HepG2 (cell line): ENCODE measurements around the gene MORN5. TPM values are rescaled to one million over a fixed set of nuclear protein-coding genes. Genes with fewer than 3 reads are reported as not detected.

ENCODE experiments used
- FIP1L1 ChIP-seq: fragments of 200-400 bp; formaldehyde crosslinking; IDR thresholded peaks from 2 replicates; pipeline ENCODE4 v1.6.1; 2018; ENCODE audit warnings: low read depth, mild to moderate bottlenecking, low read length, moderate library complexity, borderline replicate concordance; ENCODE audit not compliant: insufficient read depth
- FLYWCH1 ChIP-seq: sonication (generic); formaldehyde crosslinking; IDR thresholded peaks from 2 replicates; pipeline ENCODE4 v1.8.1; 2023; ENCODE audit warnings: mild to moderate bottlenecking, missing genetic modification reagents
- NR3C1 ChIP-seq: sonication (generic); formaldehyde crosslinking; IDR thresholded peaks from 2 replicates; pipeline ENCODE4 v1.4.0; 2020; ENCODE audit warnings: missing genetic modification reagents
- PRMT3 ChIP-seq: sonication (generic); formaldehyde crosslinking; IDR thresholded peaks from 2 replicates; pipeline ENCODE4 v1.8.1; 2022; ENCODE audit warnings: low read depth, mild to moderate bottlenecking, moderate library complexity, missing genetic modification reagents, borderline replicate concordance
- ZNF749 ChIP-seq: sonication (generic); formaldehyde crosslinking; IDR thresholded peaks from 2 replicates; pipeline ENCODE4 v1.8.0; 2022; ENCODE audit warnings: mild to moderate bottlenecking, missing genetic modification reagents, moderate library complexity, borderline replicate concordance
- polyA plus RNA-seq, 8 experiments: library from polyadenylated mRNA; depleted of rRNA in 3 of 8; stranded (reverse) in 7 of 8; unstranded in 1 of 8; fragments of >200 nt; fragmentation: Illumina TruSeq in 4 of 8; extraction: Trizol in 4 of 8; gene quantifications; 2 replicates each; pipeline versions ENCODE4 v1.2.1 to v1.2.3, GENCODE V29; 2011 to 2016; ENCODE audit warnings: low read depth in 4 of 8, missing spikeins in 1 of 8, mixed read lengths in 1 of 8; ENCODE audit not compliant: insufficient read depth in 1 of 8
- total RNA-seq, 5 experiments: library from RNA; depleted of rRNA; stranded (reverse); fragments of >200 nt; fragmentation: Illumina TruSeq; extraction: Trizol; gene quantifications; 2 replicates each; pipeline ENCODE4 v1.2.3, GENCODE V29; 2016; ENCODE audit warnings: low read depth in 1 of 5
- TF ChIP-seq, protein P1 (sequence below): sonication (generic); formaldehyde crosslinking; IDR thresholded peaks from 2 replicates; pipeline ENCODE4 v1.8.1; 2022; ENCODE audit warnings: low read depth, mild to moderate bottlenecking, missing genetic modification reagents
- TF ChIP-seq, protein P2 (sequence below): sonication (generic); formaldehyde crosslinking; IDR thresholded peaks from 2 replicates; pipeline ENCODE4 v1.5.0; 2020; ENCODE audit warnings: mild to moderate bottlenecking, missing genetic modification reagents, borderline replicate concordance
- TF ChIP-seq, protein P3 (sequence below): sonication (generic); formaldehyde crosslinking; IDR thresholded peaks from 2 replicates; pipeline ENCODE4 v1.8.1; 2023; ENCODE audit warnings: missing genetic modification reagents, inconsistent platforms, borderline replicate concordance
- TF ChIP-seq, protein P4 (sequence below): sonication (generic); formaldehyde crosslinking; conservative IDR thresholded peaks from 2 replicates; pipeline ENCODE4 v1.8.0; 2022; ENCODE audit warnings: missing genetic modification reagents
- TF ChIP-seq, protein P5 (sequence below): sonication (generic); formaldehyde crosslinking; IDR thresholded peaks from 2 replicates; pipeline ENCODE4 v1.4.0; 2020; ENCODE audit warnings: mild to moderate bottlenecking, low read depth, missing genetic modification reagents

Gene MORN5
- total and polyA plus RNA-seq, 2 of the 13 experiments (the other 11 are each of a cell fraction or from before 2014, with no cell fraction given), result not detected

DNA sequence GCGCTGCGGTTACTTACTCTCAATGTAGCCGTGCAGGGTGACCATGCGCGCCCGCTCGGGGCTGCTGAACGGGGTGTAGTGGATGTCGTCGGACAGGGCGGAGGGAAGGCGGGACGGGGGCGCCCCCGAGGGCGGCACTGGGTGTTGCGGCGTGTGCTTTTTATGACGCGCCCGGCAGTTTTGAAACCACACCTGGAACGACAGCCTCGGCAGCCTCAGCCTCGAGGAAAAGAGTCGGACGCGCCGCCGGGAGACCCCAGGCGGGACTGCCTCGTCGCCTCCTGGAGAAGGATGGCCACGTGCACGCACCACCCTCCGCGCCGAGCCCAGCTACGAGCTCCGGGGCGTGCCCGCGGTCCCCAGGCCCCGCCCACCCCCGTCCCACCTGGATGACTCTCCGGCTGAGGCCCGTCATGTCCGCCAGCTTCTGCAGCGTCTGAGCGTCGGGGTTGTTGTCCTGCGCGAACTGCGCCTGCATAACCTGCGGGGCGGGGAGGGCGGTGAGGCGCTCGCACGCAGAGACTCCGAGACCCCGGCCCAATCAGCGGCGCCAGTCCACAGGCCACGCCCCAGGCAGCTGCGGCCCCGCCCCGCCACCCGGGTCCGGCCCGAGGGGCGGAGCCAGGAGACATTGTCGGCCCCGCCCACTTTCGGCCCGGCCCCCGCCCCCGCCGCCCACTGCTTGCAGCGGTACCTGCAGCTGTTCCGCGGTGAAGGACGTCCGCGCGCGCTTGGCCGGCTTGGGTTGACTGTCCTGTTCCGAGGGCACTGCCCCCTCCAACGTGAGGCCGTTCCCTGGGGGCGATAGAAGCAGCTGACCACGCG, 54.1 kb downstream of the MORN5 start (continued):
- TF ChIP-seq, protein P1, sequence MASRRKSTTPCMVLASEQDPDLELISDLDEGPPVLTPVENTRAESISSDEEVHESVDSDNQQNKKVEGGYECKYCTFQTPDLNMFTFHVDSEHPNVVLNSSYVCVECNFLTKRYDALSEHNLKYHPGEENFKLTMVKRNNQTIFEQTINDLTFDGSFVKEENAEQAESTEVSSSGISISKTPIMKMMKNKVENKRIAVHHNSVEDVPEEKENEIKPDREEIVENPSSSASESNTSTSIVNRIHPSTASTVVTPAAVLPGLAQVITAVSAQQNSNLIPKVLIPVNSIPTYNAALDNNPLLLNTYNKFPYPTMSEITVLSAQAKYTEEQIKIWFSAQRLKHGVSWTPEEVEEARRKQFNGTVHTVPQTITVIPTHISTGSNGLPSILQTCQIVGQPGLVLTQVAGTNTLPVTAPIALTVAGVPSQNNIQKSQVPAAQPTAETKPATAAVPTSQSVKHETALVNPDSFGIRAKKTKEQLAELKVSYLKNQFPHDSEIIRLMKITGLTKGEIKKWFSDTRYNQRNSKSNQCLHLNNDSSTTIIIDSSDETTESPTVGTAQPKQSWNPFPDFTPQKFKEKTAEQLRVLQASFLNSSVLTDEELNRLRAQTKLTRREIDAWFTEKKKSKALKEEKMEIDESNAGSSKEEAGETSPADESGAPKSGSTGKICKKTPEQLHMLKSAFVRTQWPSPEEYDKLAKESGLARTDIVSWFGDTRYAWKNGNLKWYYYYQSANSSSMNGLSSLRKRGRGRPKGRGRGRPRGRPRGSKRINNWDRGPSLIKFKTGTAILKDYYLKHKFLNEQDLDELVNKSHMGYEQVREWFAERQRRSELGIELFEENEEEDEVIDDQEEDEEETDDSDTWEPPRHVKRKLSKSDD, result no peak
- TF ChIP-seq, protein P2, sequence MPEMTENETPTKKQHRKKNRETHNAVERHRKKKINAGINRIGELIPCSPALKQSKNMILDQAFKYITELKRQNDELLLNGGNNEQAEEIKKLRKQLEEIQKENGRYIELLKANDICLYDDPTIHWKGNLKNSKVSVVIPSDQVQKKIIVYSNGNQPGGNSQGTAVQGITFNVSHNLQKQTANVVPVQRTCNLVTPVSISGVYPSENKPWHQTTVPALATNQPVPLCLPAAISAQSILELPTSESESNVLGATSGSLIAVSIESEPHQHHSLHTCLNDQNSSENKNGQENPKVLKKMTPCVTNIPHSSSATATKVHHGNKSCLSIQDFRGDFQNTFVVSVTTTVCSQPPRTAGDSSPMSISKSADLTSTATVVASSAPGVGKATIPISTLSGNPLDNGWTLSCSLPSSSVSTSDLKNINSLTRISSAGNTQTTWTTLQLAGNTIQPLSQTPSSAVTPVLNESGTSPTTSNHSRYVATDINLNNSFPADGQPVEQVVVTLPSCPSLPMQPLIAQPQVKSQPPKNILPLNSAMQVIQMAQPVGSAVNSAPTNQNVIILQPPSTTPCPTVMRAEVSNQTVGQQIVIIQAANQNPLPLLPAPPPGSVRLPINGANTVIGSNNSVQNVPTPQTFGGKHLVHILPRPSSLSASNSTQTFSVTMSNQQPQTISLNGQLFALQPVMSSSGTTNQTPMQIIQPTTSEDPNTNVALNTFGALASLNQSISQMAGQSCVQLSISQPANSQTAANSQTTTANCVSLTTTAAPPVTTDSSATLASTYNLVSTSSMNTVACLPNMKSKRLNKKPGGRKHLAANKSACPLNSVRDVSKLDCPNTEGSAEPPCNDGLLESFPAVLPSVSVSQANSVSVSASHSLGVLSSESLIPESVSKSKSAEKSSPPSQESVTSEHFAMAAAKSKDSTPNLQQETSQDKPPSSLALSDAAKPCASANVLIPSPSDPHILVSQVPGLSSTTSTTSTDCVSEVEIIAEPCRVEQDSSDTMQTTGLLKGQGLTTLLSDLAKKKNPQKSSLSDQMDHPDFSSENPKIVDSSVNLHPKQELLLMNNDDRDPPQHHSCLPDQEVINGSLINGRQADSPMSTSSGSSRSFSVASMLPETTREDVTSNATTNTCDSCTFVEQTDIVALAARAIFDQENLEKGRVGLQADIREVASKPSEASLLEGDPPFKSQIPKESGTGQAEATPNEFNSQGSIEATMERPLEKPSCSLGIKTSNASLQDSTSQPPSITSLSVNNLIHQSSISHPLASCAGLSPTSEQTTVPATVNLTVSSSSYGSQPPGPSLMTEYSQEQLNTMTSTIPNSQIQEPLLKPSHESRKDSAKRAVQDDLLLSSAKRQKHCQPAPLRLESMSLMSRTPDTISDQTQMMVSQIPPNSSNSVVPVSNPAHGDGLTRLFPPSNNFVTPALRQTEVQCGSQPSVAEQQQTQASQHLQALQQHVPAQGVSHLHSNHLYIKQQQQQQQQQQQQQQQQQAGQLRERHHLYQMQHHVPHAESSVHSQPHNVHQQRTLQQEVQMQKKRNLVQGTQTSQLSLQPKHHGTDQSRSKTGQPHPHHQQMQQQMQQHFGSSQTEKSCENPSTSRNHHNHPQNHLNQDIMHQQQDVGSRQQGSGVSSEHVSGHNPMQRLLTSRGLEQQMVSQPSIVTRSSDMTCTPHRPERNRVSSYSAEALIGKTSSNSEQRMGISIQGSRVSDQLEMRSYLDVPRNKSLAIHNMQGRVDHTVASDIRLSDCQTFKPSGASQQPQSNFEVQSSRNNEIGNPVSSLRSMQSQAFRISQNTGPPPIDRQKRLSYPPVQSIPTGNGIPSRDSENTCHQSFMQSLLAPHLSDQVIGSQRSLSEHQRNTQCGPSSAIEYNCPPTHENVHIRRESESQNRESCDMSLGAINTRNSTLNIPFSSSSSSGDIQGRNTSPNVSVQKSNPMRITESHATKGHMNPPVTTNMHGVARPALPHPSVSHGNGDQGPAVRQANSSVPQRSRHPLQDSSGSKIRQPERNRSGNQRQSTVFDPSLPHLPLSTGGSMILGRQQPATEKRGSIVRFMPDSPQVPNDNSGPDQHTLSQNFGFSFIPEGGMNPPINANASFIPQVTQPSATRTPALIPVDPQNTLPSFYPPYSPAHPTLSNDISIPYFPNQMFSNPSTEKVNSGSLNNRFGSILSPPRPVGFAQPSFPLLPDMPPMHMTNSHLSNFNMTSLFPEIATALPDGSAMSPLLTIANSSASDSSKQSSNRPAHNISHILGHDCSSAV, result no peak
- no peak for TF ChIP-seq FIP1L1
- TF ChIP-seq, protein P3, sequence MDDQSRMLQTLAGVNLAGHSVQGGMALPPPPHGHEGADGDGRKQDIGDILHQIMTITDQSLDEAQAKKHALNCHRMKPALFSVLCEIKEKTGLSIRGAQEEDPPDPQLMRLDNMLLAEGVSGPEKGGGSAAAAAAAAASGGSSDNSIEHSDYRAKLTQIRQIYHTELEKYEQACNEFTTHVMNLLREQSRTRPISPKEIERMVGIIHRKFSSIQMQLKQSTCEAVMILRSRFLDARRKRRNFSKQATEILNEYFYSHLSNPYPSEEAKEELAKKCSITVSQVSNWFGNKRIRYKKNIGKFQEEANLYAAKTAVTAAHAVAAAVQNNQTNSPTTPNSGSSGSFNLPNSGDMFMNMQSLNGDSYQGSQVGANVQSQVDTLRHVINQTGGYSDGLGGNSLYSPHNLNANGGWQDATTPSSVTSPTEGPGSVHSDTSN (CRISPR knock-in tag), result peak; percentile 74; the same call in 1 of the 2 replicates
- TF ChIP-seq FLYWCH1 (CRISPR knock-in tag), result no peak
- TF ChIP-seq, protein P4, sequence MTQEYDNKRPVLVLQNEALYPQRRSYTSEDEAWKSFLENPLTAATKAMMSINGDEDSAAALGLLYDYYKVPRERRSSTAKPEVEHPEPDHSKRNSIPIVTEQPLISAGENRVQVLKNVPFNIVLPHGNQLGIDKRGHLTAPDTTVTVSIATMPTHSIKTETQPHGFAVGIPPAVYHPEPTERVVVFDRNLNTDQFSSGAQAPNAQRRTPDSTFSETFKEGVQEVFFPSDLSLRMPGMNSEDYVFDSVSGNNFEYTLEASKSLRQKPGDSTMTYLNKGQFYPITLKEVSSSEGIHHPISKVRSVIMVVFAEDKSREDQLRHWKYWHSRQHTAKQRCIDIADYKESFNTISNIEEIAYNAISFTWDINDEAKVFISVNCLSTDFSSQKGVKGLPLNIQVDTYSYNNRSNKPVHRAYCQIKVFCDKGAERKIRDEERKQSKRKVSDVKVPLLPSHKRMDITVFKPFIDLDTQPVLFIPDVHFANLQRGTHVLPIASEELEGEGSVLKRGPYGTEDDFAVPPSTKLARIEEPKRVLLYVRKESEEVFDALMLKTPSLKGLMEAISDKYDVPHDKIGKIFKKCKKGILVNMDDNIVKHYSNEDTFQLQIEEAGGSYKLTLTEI (CRISPR knock-in tag), result no peak
- TF ChIP-seq, protein P5, sequence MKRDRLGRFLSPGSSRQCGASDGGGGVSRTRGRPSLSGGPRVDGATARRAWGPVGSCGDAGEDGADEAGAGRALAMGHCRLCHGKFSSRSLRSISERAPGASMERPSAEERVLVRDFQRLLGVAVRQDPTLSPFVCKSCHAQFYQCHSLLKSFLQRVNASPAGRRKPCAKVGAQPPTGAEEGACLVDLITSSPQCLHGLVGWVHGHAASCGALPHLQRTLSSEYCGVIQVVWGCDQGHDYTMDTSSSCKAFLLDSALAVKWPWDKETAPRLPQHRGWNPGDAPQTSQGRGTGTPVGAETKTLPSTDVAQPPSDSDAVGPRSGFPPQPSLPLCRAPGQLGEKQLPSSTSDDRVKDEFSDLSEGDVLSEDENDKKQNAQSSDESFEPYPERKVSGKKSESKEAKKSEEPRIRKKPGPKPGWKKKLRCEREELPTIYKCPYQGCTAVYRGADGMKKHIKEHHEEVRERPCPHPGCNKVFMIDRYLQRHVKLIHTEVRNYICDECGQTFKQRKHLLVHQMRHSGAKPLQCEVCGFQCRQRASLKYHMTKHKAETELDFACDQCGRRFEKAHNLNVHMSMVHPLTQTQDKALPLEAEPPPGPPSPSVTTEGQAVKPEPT (CRISPR knock-in tag), result no peak
- no peak for TF ChIP-seq PRMT3 (CRISPR knock-in tag)
- 0 out of 2 replicates have a peak, but pooled peaks have one; percentile 64 for TF ChIP-seq ZNF749 (CRISPR knock-in tag)
- no peak for TF ChIP-seq NR3C1 (CRISPR knock-in tag)
